Body of pancreas (tissue), 4 donors: ENCODE measurements around the gene FRG1. TPM values are rescaled to one million over a fixed set of nuclear protein-coding genes. Genes with fewer than 3 reads are reported as not detected.
"Not testable (repeated sequence)": the region's sequence is repeated elsewhere in the genome, so short reads cannot be mapped to it uniquely, and the experiment has no call there.

ENCODE experiments used
- ATAC-seq: fragments of 150-250 bp; one replicate; pipeline ENCODE4 v1.9.1; 2016
- DNase-seq, 4 donors: peaks; one replicate each; pipeline ENCODE4 v3.0.0-alpha.2; 2019
- H3K27ac ChIP-seq, 4 donors: fragments of 200-600 bp; sonication (generic); 1 replicate in 3 of 4; 2 replicates in 1 of 4; pipeline versions ENCODE4 v1.5.1 to v1.6.1; 2016 to 2019; ENCODE audit warnings: mild to moderate bottlenecking in 1 of 4, mixed read lengths in 1 of 4, moderate library complexity in 1 of 4
- H3K27me3 ChIP-seq, 2 donors: fragments of 200-600 bp; sonication (generic); one replicate each; pipeline ENCODE4 v1.6.0; 2016; ENCODE audit warnings: mild to moderate bottlenecking in 1 of 2
- H3K36me3 ChIP-seq, 2 donors: fragments of 200-600 bp; sonication (generic); replicated peaks in 1 of 2; 2 replicates each; pipeline ENCODE4 v1.5.1; 2016; ENCODE audit warnings: low read depth in 2 of 2; ENCODE audit not compliant: insufficient read depth in 1 of 2
- H3K4me1 ChIP-seq: fragments of 200-600 bp; sonication (generic); one replicate; pipeline ENCODE4 v1.6.0; 2016
- H3K4me3 ChIP-seq, 2 donors: fragments of 200-600 bp; sonication (generic); 1 replicate in 1 of 2; 2 replicates in 1 of 2; pipeline ENCODE4 v1.5.1; 2016 to 2019
- H3K9me3 ChIP-seq, 3 donors: fragments of 200-600 bp; sonication (generic); 1 replicate in 2 of 3; 2 replicates in 1 of 3; pipeline ENCODE4 v1.5.1; 2016
- CTCF ChIP-seq, 7 experiments: fragments of 450-650 bp in 4 of 7; fragments of 200-600 bp in 3 of 7; sonication (generic) in 3 of 7; IDR thresholded peaks; one replicate each; pipeline ENCODE4 v1.5.1; 2016 to 2019; ENCODE audit warnings: antibody characterized with exemption in 7 of 7
- POLR2A ChIP-seq, 3 donors: fragments of 450-650 bp; IDR thresholded peaks; one replicate each; pipeline ENCODE4 v1.6.1; 2016; ENCODE audit warnings: antibody characterized with exemption in 3 of 3, mild to moderate bottlenecking in 2 of 3
- WGBS, 2 donors: methylation state at CpG; one replicate each; pipeline ENCODE4 v1.1.5; 2017; 5-methylcytosine and 5-hydroxymethylcytosine counted together
- intact Hi-C: fragments of 100-400 bp; cut with DNase I; formaldehyde crosslinking; loops from one replicate; pipeline ENCODE4 v1.15.1; 2023
- small RNA-seq: library from RNA; depleted of rRNA; stranded (forward); fragments of <200 nt; gene quantifications from one replicate; pipeline ENCODE3, GENCODE V24; 2016
- total RNA-seq, 2 donors: library from RNA; depleted of rRNA; stranded (reverse); fragments of >200 nt; gene quantifications; one replicate each; pipeline ENCODE4 v1.1.0, GENCODE V29; 2016

FRG1 gene
- total RNA-seq, 2 donors from 2014 or later: 19.7 to 39.9 TPM

- DNase-seq, ATAC-seq, H3K27me3 ChIP-seq, H3K36me3 ChIP-seq, intact Hi-C loops, H3K4me1 ChIP-seq, H3K4me3 ChIP-seq, H3K9me3 ChIP-seq, H3K27ac ChIP-seq: not testable (repeated sequence)
- 39 to 49% methylated on average over 4 of the region's 4 CpGs for WGBS, 2 donors
These were observed 45.1 kb downstream of the FRG1 start for GRCh38 chr4:189985651-189986243.

GRCh38 chr4:189988877-189989431 is 48.3 kb downstream of the FRG1 start:
- ATAC-seq (no peak), DNase-seq (no peak)
- Histone ChIP-seq H3K4me3 (no peak overlapping the region), H3K9me3 (no peaks in the 10 kb centered on the region), H3K4me1 (no peaks in the 10 kb centered on the region), H3K36me3 (no peaks in the 10 kb centered on the region), H3K27me3 (no peaks in the 10 kb centered on the region), H3K27ac (no peak overlapping the region)
- intact Hi-C loops: no loop called here
- TF ChIP-seq POLR2A (IDR thresholded peaks at IDR 0.05) (no peak), CTCF (IDR thresholded peaks at IDR 0.05) (no peak)
- WGBS, 2 donors: 53 to 83% methylated on average over 3 of the region's 3 CpGs

- DNase-seq, H3K27me3 ChIP-seq, H3K27ac ChIP-seq, H3K36me3 ChIP-seq, H3K4me1 ChIP-seq, H3K9me3 ChIP-seq, ATAC-seq, intact Hi-C loops, H3K4me3 ChIP-seq: not testable (repeated sequence)
- 45 to 62% methylated on average over 1 to 2 of the region's 3 CpGs for WGBS, 2 donors
These were observed 49.3 kb downstream of the FRG1 start for GRCh38 chr4:189989941-189990340.

Small RNA genes within 50 kb of the gene (small RNA-seq; reads per million reads assigned to genes)
- not detected for gene MLLT10P2

Other genes starting within 250 kb of the FRG1 start
- gene FRG2, start 86.4 kb downstream of the FRG1 start, total RNA-seq: not detected
- gene DBET, start 123.6 kb downstream of the FRG1 start, total RNA-seq: not detected
- gene DUX4, start 232.9 kb downstream of the FRG1 start, total RNA-seq: not detected